ENCODE data around the gene REC8. TPM values are rescaled to one million over a fixed set of nuclear protein-coding genes. Genes with fewer than 3 reads are reported as not detected.

Gene REC8
- total and polyA plus RNA-seq, 2 of the 13 experiments (the other 11 are each of a cell fraction or from before 2014, with no cell fraction given), result 3.4 to 14.7 TPM

GRCh38 chr14:24212924-24213865, 41.3 kb downstream of the REC8 start, which contains the start of gene CHMP4A (continued):
- TF ChIP-seq FUBP1 (CRISPR knock-in tag; IDR thresholded peaks at IDR 0.05; ENCODE audit: borderline replicate concordance) (peak; percentile 100; the same call in 1 of the 2 replicates), ZNF367 (CRISPR knock-in tag; IDR thresholded peaks at IDR 0.05; ENCODE audit: borderline replicate concordance) (peak; percentile 93), PITX1 (CRISPR knock-in tag; IDR thresholded peaks at IDR 0.05) (peak; percentile 86), IKZF5 (CRISPR knock-in tag; IDR thresholded peaks at IDR 0.05) (peak; percentile 94; the same call in 1 of the 2 replicates), SNRNP70 (IDR thresholded peaks at IDR 0.05; ENCODE audit: low read depth, low read length) (no peak), SKI (IDR thresholded peaks at IDR 0.05; ENCODE audit: partially characterized antibody) (peak; percentile 93)

Data from HepG2 (cell line).